GM23338 (cell line): Measurements from ENCODE around the gene CLOCK. TPM values are rescaled to one million over a fixed set of nuclear protein-coding genes. Genes with fewer than 3 reads are reported as not detected.
A peak's percentile ranks its signal among the peaks of the same experiment; 100 is the strongest.

ENCODE experiments used
- ATAC-seq: fragments of 200-7000 bp; cut with Tn5 transposase; 3 replicates; pipeline ENCODE4 v1.9.1; 2020
- DNase-seq: peaks from one replicate; pipeline ENCODE4 v3.0.0-alpha.2; 2015; ENCODE audit warnings: low spot score
- H2AFZ ChIP-seq: fragments of 200-600 bp; sonication (generic); 2 replicates; pipeline ENCODE4 v1.8.0; 2016; ENCODE audit warnings: antibody characterized with exemption, mild to moderate bottlenecking, moderate library complexity
- H3F3A ChIP-seq: fragments of 200-600 bp; sonication (generic); replicated peaks from 2 replicates; pipeline ENCODE4 v1.8.0; 2017; ENCODE audit warnings: antibody characterized with exemption, mixed run types, low read depth
- H3K27ac ChIP-seq: fragments of 200-600 bp; sonication (generic); 2 replicates; pipeline ENCODE4 v1.6.1; 2016; ENCODE audit warnings: low read depth
- H3K27me3 ChIP-seq: fragments of 200-600 bp; sonication (generic); 2 replicates; pipeline ENCODE4 v1.8.0; 2016; ENCODE audit warnings: mild to moderate bottlenecking, mixed run types, moderate library complexity; ENCODE audit not compliant: insufficient read depth
- H3K36me3 ChIP-seq: fragments of 200-600 bp; sonication (generic); 2 replicates; pipeline ENCODE4 v1.8.0; 2016; ENCODE audit warnings: mild to moderate bottlenecking; ENCODE audit not compliant: insufficient read depth
- H3K4me1 ChIP-seq: fragments of 200-600 bp; sonication (generic); 2 replicates; pipeline ENCODE4 v1.8.0; 2016; ENCODE audit warnings: mild to moderate bottlenecking, moderate library complexity; ENCODE audit not compliant: insufficient read depth
- H3K4me2 ChIP-seq: fragments of 200-600 bp; sonication (generic); 2 replicates; pipeline ENCODE4 v1.7.1; 2017; ENCODE audit warnings: mixed run types
- H3K4me3 ChIP-seq: fragments of 200-600 bp; sonication (generic); 2 replicates; pipeline ENCODE4 v1.6.1; 2016; ENCODE audit warnings: mixed run types
- H3K79me2 ChIP-seq: fragments of 200-600 bp; sonication (generic); replicated peaks from 2 replicates; pipeline ENCODE4 v1.8.0; 2017; ENCODE audit warnings: mild to moderate bottlenecking; ENCODE audit not compliant: insufficient read depth
- H3K9me2 ChIP-seq: fragments of 200-600 bp; sonication (generic); 2 replicates; pipeline ENCODE4 v1.8.0; 2017; ENCODE audit not compliant: insufficient read depth
- H4K20me1 ChIP-seq: fragments of 200-600 bp; sonication (generic); replicated peaks from 2 replicates; pipeline ENCODE4 v1.8.0; 2017; ENCODE audit warnings: mild to moderate bottlenecking; ENCODE audit not compliant: insufficient read depth
- H3K27ac Mint-ChIP-seq: 2 replicates; pipeline ENCODE4 v1.8.0; 2020; ENCODE audit warnings: inconsistent platforms, mild to moderate bottlenecking, moderate library complexity, mixed read lengths
- H3K27me3 Mint-ChIP-seq: 3 replicates; pipeline ENCODE4 v1.8.0; 2022; ENCODE audit warnings: low read depth, mild to moderate bottlenecking, moderate library complexity, mixed read lengths, inconsistent platforms; ENCODE audit not compliant: insufficient read depth, poor library complexity
- H3K36me3 Mint-ChIP-seq: 3 replicates; pipeline ENCODE4 v1.8.0; 2021; ENCODE audit warnings: low read depth, mild to moderate bottlenecking, inconsistent platforms, moderate library complexity, mixed read lengths
- H3K4me1 Mint-ChIP-seq: 3 replicates; pipeline ENCODE4 v1.8.0; 2020; ENCODE audit warnings: mild to moderate bottlenecking, inconsistent platforms, mixed read lengths
- H3K4me3 Mint-ChIP-seq: 3 replicates; pipeline ENCODE4 v1.8.0; 2021; ENCODE audit warnings: moderate library complexity, mild to moderate bottlenecking, inconsistent platforms, mixed read lengths
- H3K9me3 Mint-ChIP-seq: 3 replicates; pipeline ENCODE4 v1.8.0; 2020; ENCODE audit warnings: moderate library complexity, mild to moderate bottlenecking, inconsistent platforms, mixed read lengths
- CREB1 ChIP-seq: fragments of 250-450 bp; sonication (Bioruptor Pico); IDR thresholded peaks from 2 replicates; pipeline ENCODE4 v1.5.0; 2020; ENCODE audit warnings: low read depth, mild to moderate bottlenecking, moderate library complexity
- EZH2 ChIP-seq: fragments of 200-600 bp; sonication (generic); IDR thresholded peaks from one replicate; pipeline ENCODE4 v1.8.0; 2017; ENCODE audit warnings: antibody characterized with exemption, mild to moderate bottlenecking, low read depth; ENCODE audit not compliant: unreplicated experiment
- EZH2phosphoT487 ChIP-seq: fragments of 200-600 bp; sonication (generic); IDR thresholded peaks from one replicate; pipeline ENCODE4 v1.8.1; 2018; ENCODE audit warnings: antibody characterized with exemption; ENCODE audit not compliant: unreplicated experiment
- POLR2AphosphoS5 ChIP-seq: IDR thresholded peaks from 2 replicates; pipeline ENCODE4 v1.6.1; 2016; ENCODE audit warnings: antibody characterized with exemption, low read depth
- polyA plus RNA-seq: library from polyadenylated mRNA; unstranded; fragments of >200 nt; fragmentation: Nextera tagmentation; extraction: Ambion mirVana; gene quantifications from 2 replicates; pipeline ENCODE4 v1.2.1, GENCODE V29; 2016
- total RNA-seq: library from RNA; depleted of rRNA; stranded (reverse); fragments of >200 nt; shearing (Covaris generic); gene quantifications from 2 replicates; pipeline ENCODE4 v1.2.3, GENCODE V29; 2014
- TF ChIP-seq, protein P1 (sequence below): fragments of 250-450 bp; sonication (Bioruptor Pico); IDR thresholded peaks from 2 replicates; pipeline ENCODE4 v1.5.0; 2020; ENCODE audit warnings: mild to moderate bottlenecking, moderate library complexity
- TF ChIP-seq, protein P2 (sequence below): IDR thresholded peaks from 2 replicates; pipeline ENCODE4 v1.6.1; 2016; ENCODE audit warnings: antibody characterized with exemption
- TF ChIP-seq, protein P3 (sequence below): IDR thresholded peaks from one replicate; pipeline ENCODE4 v1.6.1; 2018; ENCODE audit warnings: antibody characterized with exemption; ENCODE audit not compliant: unreplicated experiment

The CLOCK gene
- total and polyA plus RNA-seq, 2 experiments from 2014 or later = 17.1 to 28.8 TPM

DNA sequence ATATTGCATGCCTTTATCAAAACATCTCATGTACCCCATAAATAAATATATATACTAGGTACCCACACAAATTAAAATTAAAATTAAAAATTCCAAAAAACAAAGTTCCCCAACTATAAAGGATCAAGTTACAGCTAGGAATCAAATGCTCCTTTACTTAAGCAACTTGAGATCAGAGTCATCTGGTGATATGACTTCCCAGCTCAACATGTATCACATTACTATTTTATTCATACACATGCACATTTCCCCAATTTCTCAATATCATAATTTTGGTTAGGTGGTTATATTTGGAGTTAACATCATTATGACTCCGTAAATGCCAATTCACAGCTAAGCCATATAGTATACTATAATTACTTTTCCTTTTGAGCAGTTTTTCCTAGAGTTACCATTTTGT is 60.9 kb downstream of the CLOCK start:
- no peak for DNase-seq

DNA sequence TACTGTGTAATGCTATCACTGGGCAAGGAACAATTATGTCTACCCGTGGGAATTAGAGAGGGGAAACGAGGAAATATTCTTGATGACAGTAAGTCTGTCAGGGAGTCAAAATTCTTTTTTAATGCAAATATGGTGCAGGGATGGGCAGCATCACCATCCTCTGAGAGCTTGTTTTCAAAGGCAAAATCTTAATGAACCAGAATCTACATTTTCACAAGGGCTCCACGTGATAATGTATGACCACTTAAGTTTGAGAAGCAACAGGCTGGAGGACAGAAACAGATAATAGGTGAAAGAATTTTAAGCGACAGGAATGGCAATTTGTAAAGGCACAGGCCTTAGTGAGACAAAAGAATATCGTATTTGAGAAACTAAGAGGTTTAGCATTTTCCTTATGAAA is 63.4 kb downstream of the CLOCK start:
- no peak; the same call in 2 of the 3 replicates for ATAC-seq
- no peak overlapping the region for H2AFZ ChIP-seq
- H4K20me1 ChIP-seq = no peaks in the 10 kb centered on the region
- DNase-seq = peak; percentile 34
- no peaks in the 10 kb centered on the region for H3K79me2 ChIP-seq
- H3K36me3 ChIP-seq = no peaks in the 10 kb centered on the region; the same call in 1 of the 2 replicates
- no peak overlapping the region for H3K4me2 ChIP-seq
- H3F3A ChIP-seq = no peaks in the 10 kb centered on the region
- H3K9me3 Mint-ChIP-seq = no peaks in the 10 kb centered on the region
- H3K4me3 ChIP-seq = no peak overlapping the region
- no peaks in the 10 kb centered on the region for H3K27me3 ChIP-seq
- H3K27ac Mint-ChIP-seq = peak overlapping the region; percentile 11
- H3K9me2 ChIP-seq = no peaks in the 10 kb centered on the region
- no peaks in the 10 kb centered on the region for H3K36me3 Mint-ChIP-seq
- no peak overlapping the region for H3K4me3 Mint-ChIP-seq
- peaks cover 16% of the 10 kb centered on the region for H3K4me1 Mint-ChIP-seq
- H3K27ac ChIP-seq = peak overlapping the region; percentile 21; the same call in 1 of the 2 replicates
- H3K4me1 ChIP-seq = peaks cover 14% of the 10 kb centered on the region
- no peaks in the 10 kb centered on the region for H3K27me3 Mint-ChIP-seq
- TF ChIP-seq, protein P1, sequence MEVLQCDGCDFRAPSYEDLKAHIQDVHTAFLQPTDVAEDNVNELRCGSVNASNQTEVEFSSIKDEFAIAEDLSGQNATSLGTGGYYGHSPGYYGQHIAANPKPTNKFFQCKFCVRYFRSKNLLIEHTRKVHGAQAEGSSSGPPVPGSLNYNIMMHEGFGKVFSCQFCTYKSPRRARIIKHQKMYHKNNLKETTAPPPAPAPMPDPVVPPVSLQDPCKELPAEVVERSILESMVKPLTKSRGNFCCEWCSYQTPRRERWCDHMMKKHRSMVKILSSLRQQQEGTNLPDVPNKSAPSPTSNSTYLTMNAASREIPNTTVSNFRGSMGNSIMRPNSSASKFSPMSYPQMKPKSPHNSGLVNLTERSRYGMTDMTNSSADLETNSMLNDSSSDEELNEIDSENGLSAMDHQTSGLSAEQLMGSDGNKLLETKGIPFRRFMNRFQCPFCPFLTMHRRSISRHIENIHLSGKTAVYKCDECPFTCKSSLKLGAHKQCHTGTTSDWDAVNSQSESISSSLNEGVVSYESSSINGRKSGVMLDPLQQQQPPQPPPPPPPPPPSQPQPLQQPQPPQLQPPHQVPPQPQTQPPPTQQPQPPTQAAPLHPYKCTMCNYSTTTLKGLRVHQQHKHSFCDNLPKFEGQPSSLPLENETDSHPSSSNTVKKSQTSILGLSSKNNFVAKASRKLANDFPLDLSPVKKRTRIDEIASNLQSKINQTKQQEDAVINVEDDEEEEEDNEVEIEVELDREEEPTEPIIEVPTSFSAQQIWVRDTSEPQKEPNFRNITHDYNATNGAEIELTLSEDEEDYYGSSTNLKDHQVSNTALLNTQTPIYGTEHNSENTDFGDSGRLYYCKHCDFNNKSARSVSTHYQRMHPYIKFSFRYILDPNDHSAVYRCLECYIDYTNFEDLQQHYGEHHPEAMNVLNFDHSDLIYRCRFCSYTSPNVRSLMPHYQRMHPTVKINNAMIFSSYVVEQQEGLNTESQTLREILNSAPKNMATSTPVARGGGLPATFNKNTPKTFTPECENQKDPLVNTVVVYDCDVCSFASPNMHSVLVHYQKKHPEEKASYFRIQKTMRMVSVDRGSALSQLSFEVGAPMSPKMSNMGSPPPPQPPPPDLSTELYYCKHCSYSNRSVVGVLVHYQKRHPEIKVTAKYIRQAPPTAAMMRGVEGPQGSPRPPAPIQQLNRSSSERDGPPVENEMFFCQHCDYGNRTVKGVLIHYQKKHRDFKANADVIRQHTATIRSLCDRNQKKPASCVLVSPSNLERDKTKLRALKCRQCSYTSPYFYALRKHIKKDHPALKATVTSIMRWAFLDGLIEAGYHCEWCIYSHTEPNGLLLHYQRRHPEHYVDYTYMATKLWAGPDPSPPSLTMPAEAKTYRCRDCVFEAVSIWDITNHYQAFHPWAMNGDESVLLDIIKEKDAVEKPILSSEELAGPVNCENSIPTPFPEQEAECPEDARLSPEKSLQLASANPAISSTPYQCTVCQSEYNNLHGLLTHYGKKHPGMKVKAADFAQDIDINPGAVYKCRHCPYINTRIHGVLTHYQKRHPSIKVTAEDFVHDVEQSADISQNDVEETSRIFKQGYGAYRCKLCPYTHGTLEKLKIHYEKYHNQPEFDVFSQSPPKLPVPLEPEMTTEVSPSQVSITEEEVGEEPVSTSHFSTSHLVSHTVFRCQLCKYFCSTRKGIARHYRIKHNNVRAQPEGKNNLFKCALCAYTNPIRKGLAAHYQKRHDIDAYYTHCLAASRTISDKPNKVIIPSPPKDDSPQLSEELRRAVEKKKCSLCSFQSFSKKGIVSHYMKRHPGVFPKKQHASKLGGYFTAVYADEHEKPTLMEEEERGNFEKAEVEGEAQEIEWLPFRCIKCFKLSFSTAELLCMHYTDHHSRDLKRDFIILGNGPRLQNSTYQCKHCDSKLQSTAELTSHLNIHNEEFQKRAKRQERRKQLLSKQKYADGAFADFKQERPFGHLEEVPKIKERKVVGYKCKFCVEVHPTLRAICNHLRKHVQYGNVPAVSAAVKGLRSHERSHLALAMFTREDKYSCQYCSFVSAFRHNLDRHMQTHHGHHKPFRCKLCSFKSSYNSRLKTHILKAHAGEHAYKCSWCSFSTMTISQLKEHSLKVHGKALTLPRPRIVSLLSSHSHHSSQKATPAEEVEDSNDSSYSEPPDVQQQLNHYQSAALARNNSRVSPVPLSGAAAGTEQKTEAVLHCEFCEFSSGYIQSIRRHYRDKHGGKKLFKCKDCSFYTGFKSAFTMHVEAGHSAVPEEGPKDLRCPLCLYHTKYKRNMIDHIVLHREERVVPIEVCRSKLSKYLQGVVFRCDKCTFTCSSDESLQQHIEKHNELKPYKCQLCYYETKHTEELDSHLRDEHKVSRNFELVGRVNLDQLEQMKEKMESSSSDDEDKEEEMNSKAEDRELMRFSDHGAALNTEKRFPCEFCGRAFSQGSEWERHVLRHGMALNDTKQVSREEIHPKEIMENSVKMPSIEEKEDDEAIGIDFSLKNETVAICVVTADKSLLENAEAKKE (CRISPR knock-in tag) = no peak

More for the DNA sequence above, 60.9 kb downstream of the CLOCK start:
- Histone ChIP-seq H3K36me3 (no peaks in the 10 kb centered on the region; the same call in 1 of the 2 replicates), H3K4me3 (no peak overlapping the region), H2AFZ (no peak overlapping the region), H3K27me3 (no peaks in the 10 kb centered on the region), H3K9me2 (no peaks in the 10 kb centered on the region), H3K4me1 (peaks cover 8% of the 10 kb centered on the region; the same call in 1 of the 2 replicates), H3K27ac (no peak overlapping the region), H3K4me2 (no peak overlapping the region), H3F3A (no peaks in the 10 kb centered on the region), H3K79me2 (peaks cover 12% of the 10 kb centered on the region), H4K20me1 (no peaks in the 10 kb centered on the region; the same call in 1 of the 2 replicates)
- ATAC-seq = no peak
- H3K4me1 Mint-ChIP-seq = peaks cover 11% of the 10 kb centered on the region
- peaks cover 4% of the 10 kb centered on the region; the same call in 1 of the 3 replicates for H3K9me3 Mint-ChIP-seq
- peaks cover 5% of the 10 kb centered on the region; the same call in 2 of the 3 replicates for H3K36me3 Mint-ChIP-seq
- TF ChIP-seq EZH2phosphoT487 (no peak), POLR2AphosphoS5 (no peak), CREB1 (no peak), EZH2 (no peak)
- TF ChIP-seq, protein P2, sequence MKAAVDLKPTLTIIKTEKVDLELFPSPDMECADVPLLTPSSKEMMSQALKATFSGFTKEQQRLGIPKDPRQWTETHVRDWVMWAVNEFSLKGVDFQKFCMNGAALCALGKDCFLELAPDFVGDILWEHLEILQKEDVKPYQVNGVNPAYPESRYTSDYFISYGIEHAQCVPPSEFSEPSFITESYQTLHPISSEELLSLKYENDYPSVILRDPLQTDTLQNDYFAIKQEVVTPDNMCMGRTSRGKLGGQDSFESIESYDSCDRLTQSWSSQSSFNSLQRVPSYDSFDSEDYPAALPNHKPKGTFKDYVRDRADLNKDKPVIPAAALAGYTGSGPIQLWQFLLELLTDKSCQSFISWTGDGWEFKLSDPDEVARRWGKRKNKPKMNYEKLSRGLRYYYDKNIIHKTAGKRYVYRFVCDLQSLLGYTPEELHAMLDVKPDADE = no peak
- TF ChIP-seq, protein P3, sequence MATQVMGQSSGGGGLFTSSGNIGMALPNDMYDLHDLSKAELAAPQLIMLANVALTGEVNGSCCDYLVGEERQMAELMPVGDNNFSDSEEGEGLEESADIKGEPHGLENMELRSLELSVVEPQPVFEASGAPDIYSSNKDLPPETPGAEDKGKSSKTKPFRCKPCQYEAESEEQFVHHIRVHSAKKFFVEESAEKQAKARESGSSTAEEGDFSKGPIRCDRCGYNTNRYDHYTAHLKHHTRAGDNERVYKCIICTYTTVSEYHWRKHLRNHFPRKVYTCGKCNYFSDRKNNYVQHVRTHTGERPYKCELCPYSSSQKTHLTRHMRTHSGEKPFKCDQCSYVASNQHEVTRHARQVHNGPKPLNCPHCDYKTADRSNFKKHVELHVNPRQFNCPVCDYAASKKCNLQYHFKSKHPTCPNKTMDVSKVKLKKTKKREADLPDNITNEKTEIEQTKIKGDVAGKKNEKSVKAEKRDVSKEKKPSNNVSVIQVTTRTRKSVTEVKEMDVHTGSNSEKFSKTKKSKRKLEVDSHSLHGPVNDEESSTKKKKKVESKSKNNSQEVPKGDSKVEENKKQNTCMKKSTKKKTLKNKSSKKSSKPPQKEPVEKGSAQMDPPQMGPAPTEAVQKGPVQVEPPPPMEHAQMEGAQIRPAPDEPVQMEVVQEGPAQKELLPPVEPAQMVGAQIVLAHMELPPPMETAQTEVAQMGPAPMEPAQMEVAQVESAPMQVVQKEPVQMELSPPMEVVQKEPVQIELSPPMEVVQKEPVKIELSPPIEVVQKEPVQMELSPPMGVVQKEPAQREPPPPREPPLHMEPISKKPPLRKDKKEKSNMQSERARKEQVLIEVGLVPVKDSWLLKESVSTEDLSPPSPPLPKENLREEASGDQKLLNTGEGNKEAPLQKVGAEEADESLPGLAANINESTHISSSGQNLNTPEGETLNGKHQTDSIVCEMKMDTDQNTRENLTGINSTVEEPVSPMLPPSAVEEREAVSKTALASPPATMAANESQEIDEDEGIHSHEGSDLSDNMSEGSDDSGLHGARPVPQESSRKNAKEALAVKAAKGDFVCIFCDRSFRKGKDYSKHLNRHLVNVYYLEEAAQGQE = no peak
- no peak overlapping the region for H3K4me3 Mint-ChIP-seq
- H3K27ac Mint-ChIP-seq = no peak overlapping the region
- H3K27me3 Mint-ChIP-seq = no peaks in the 10 kb centered on the region
